GM19438 (cell line): ENCODE measurements around the gene SNX18.
"Not testable (repeated sequence)": the region's sequence is repeated elsewhere in the genome, so short reads cannot be mapped to it uniquely, and the experiment has no call there.

Experiments
- ATAC-seq: cut with Tn5 transposase; IDR thresholded peaks from one replicate; pipeline ENCODE4 v1.9.1; 2021; ENCODE audit warnings: low read depth; ENCODE audit not compliant: unreplicated experiment

SNX18 gene

GRCh38 chr5:54518818-54519508 lies 1.4 kb downstream of the SNX18 start:
- ATAC-seq, result no peak

GRCh38 chr5:54519509-54519876 lies 1.9 kb downstream of the SNX18 start:
- no peak for ATAC-seq

- ATAC-seq, result no peak
These were observed 2.9 kb downstream of the SNX18 start for GRCh38 chr5:54520438-54520846.

GRCh38 chr5:54520940-54521339 lies 3.4 kb downstream of the SNX18 start:
- no peak for ATAC-seq

- no peak for ATAC-seq
These were observed 4.4 kb downstream of the SNX18 start for GRCh38 chr5:54521856-54522479.

GRCh38 chr5:54523534-54523933 lies 6.0 kb downstream of the SNX18 start:
- ATAC-seq, result no peak

GRCh38 chr5:54524082-54524481 lies 6.5 kb downstream of the SNX18 start:
- no peak for ATAC-seq

GRCh38 chr5:54524704-54525103 lies 7.1 kb downstream of the SNX18 start:
- ATAC-seq, result no peak

GRCh38 chr5:54525261-54525660 lies 7.7 kb downstream of the SNX18 start:
- ATAC-seq, result no peak

GRCh38 chr5:54525692-54526091 lies 8.1 kb downstream of the SNX18 start:
- ATAC-seq, result no peak

GRCh38 chr5:54526604-54527288 lies 9.2 kb downstream of the SNX18 start:
- no peak for ATAC-seq

- no peak for ATAC-seq
These were observed 11.2 kb downstream of the SNX18 start for GRCh38 chr5:54528633-54529209.

GRCh38 chr5:54529565-54529964 lies 12.0 kb downstream of the SNX18 start:
- ATAC-seq, result no peak

- ATAC-seq, result no peak
These were observed 14.0 kb downstream of the SNX18 start for GRCh38 chr5:54531546-54531945.

GRCh38 chr5:54533541-54534190 lies 16.1 kb downstream of the SNX18 start:
- no peak for ATAC-seq

GRCh38 chr5:54534191-54535004 lies 16.8 kb downstream of the SNX18 start:
- ATAC-seq, result no peak

GRCh38 chr5:54535149-54535844 lies 17.7 kb downstream of the SNX18 start:
- ATAC-seq, result no peak

- ATAC-seq, result not testable (repeated sequence)
These were observed 18.8 kb downstream of the SNX18 start for GRCh38 chr5:54536375-54536774.

GRCh38 chr5:54536861-54537260 lies 19.3 kb downstream of the SNX18 start:
- ATAC-seq, result not testable (repeated sequence)

GRCh38 chr5:54537725-54538124 lies 20.2 kb downstream of the SNX18 start:
- ATAC-seq, result no peak
